Pericardium fibroblast (primary cell): ENCODE results near the gene BMPER. TPM values are rescaled to one million over a fixed set of nuclear protein-coding genes. Genes with fewer than 3 reads are reported as not detected.

Source experiments
- total RNA-seq: library from RNA; depleted of rRNA; stranded (reverse); fragments of >200 nt; gene quantifications from 2 replicates; pipeline ENCODE4 v1.2.3, GENCODE V29; 2015

BMPER gene
- 26.4 and 28.2 TPM in 2 replicates for total RNA-seq

DNA sequence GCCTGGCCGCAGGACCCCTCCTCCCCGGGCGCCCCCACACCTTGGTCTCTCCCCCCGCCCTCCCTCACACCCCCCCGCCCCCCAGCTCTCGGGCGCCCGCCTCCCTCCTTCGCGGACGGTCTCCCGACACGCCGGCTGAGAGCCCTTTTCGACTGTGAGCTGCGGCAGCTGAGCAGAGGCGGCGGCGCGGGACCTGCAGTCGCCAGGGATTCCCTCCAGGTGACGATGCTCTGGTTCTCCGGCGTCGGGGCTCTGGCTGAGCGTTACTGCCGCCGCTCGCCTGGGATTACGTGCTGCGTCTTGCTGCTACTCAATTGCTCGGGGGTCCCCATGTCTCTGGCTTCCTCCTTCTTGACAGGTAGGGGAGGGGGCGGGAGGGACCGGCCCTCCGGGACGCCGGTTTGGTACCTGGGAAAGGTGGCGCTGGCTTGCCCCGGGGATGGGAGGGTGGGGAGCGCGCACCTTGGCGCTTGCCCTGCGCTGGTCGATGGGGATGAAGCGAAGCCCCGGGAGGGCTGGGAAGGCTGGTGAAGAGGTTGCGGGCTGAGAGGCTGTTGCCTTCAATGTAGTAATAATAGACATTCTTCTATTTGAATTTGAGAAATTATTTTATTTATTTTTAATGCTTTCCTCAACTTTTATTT is at the start of gene BMPER:
Gene BMPER (plus strand): TSS at position 151 of the 644 bp plus-strand sequence. CDS start 75 bp downstream, at position 226.

